ENCODE data around the gene TMCO5A. TPM values are rescaled to one million over a fixed set of nuclear protein-coding genes. Genes with fewer than 3 reads are reported as not detected.

TMCO5A gene
- total RNA-seq, 3 donors from 2014 or later = not detected

DNA sequence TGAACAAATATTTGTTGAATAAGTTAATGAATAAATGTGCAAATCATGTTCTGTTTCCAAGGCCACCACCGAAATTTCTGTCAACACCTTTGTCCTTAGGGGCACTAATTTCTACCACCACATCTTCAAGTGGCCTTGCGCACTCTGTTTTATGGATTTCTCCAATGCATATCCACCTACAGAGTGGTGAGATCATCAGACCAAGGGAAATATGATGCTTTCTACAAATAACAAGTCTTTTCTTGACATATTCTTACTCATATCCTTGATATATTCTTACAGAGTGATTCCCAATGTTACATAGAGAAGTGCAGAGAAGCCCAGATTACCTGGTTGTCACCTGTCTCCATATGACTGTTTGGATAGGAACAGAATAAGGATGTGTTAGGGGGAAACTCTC is 36.1 kb upstream of the TMCO5A start:
- no peak for ATAC-seq
- intact Hi-C loops (cut with DNase I, micrococcal nuclease) = no loop called here
- Histone ChIP-seq H3K9me3 (no peaks in the 10 kb centered on the region), H3K4me1 (ENCODE audit: low read depth) (peaks cover 12% of the 10 kb centered on the region), H3K36me3 (ENCODE audit: low read depth) (no peaks in the 10 kb centered on the region), H3K4me3 (no peak overlapping the region)
- TF ChIP-seq, protein P1, sequence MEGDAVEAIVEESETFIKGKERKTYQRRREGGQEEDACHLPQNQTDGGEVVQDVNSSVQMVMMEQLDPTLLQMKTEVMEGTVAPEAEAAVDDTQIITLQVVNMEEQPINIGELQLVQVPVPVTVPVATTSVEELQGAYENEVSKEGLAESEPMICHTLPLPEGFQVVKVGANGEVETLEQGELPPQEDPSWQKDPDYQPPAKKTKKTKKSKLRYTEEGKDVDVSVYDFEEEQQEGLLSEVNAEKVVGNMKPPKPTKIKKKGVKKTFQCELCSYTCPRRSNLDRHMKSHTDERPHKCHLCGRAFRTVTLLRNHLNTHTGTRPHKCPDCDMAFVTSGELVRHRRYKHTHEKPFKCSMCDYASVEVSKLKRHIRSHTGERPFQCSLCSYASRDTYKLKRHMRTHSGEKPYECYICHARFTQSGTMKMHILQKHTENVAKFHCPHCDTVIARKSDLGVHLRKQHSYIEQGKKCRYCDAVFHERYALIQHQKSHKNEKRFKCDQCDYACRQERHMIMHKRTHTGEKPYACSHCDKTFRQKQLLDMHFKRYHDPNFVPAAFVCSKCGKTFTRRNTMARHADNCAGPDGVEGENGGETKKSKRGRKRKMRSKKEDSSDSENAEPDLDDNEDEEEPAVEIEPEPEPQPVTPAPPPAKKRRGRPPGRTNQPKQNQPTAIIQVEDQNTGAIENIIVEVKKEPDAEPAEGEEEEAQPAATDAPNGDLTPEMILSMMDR (IDR thresholded peaks at IDR 0.05) = no peak
- DNase-seq = no peak

DNA sequence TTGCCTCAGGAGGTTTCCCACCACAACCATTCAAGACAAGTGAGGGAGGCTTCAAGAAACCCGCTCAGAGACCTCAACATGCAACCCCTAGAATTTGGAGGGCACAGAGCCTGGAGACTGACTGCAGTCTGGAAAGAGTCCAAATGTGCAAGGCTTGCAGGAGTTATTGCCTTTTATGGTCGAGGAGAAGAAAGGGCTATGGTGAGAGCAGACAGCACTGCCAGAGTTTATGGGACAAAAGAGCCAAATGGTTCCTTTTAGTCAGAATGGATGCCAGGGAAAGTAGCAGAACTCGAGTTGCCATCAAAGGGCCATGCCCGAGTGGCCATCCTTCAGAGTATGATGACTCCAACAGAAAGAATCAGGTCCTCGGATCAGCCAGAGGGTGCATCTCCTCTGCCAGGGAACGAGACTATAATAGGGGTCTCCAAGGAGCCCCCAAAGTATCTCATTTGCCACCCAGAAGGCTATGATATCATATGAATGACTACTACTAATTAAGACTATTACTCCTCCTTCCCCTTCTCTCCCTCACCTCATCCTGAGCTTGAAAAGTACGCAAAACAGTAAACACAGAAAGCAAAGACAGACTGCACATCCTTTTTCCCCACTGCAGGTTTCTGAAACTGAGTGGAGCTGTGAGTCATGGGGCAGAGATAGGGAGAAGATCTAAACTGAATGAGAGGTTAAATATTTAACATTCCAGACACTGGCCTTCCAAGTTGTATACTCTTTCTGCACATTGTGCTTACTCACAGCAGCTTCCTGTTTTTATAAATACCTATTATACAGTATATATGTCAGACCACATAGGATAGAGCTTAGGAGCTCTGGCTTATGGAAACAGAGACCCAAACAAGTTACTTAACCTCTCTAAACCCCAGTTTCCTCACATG is 33.9 kb upstream of the TMCO5A start:
- no peaks in the 10 kb centered on the region for H3K9me3 ChIP-seq
- DNase-seq (peak in 1 of 3 donors; percentile 7), ATAC-seq (peak; percentile 21)
- H3K36me3 ChIP-seq (ENCODE audit: low read depth) = no peaks in the 10 kb centered on the region
- peaks cover 12% of the 10 kb centered on the region for H3K4me1 ChIP-seq (ENCODE audit: low read depth)
- intact Hi-C loops (cut with DNase I, micrococcal nuclease) = no loop called here
- TF ChIP-seq, protein P1 (IDR thresholded peaks at IDR 0.05) = no peak
- H3K4me3 ChIP-seq = no peak overlapping the region

DNA sequence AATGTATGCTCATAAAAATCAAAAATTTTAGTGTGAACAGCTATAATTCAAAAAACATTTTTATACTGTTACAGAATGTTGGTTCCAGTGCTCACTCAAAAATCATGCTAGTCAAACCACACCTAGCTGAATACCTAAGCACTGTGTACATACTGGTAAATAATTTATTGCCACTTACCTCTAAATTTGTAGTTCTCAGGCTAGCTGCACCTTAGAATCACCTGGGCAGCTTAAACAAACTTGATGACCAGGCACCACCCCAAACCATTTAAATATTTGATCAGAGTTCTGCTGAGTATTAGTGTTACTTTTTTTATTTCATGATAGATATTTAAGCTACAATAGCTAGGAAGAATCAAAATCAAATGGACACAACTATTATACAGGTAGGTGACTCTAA is 32.3 kb upstream of the TMCO5A start:
- TF ChIP-seq, protein P1 (IDR thresholded peaks at IDR 0.05) = no peak
- Histone ChIP-seq H3K4me3 (no peak overlapping the region), H3K4me1 (ENCODE audit: low read depth) (peaks cover 12% of the 10 kb centered on the region), H3K9me3 (no peaks in the 10 kb centered on the region), H3K36me3 (ENCODE audit: low read depth) (no peaks in the 10 kb centered on the region)
- no peak for DNase-seq
- ATAC-seq = peak; percentile 81
- intact Hi-C loops (cut with DNase I, micrococcal nuclease) = no loop called here

DNA sequence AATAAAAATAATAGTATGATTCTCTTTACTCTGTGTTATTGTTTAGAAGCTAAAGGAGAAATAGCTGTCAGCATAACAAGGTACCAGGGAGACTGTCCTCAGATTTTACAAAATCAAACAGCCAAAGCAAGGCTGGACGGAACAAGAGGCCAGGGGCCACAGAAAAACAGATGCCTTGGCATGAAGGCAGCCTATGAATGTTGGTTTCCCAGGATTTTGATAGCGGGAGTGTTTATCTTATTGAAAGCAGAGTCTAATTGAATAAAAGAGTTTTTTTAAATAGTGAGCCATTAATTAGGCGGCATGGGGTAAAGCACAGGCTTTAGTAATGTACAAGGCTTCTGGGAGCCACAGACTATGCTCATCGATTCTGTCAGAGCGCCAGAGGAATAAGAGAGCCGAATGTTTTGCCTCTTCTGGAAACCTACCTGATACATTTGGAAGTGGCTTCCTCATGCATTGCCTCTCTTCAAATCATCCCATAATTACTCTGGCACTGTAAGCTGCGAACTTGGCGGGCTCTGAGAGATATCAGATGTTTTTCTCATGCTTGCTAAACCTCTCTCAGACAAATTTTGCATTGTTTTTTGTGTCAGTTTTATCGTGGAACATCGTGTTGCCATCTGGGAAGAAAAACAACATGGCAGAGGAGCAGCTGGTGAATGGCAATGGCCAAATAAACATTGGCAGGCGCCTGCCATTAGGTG is 30.4 kb upstream of the TMCO5A start:
- TF ChIP-seq, protein P1 (IDR thresholded peaks at IDR 0.05) = no peak
- peaks cover 12% of the 10 kb centered on the region for H3K4me1 ChIP-seq (ENCODE audit: low read depth)
- intact Hi-C loops (cut with DNase I, micrococcal nuclease) = no loop called here
- no peak overlapping the region for H3K4me3 ChIP-seq
- H3K36me3 ChIP-seq (ENCODE audit: low read depth) = no peaks in the 10 kb centered on the region
- no peaks in the 10 kb centered on the region for H3K9me3 ChIP-seq
- DNase-seq (no peak), ATAC-seq (no peak)

DNA sequence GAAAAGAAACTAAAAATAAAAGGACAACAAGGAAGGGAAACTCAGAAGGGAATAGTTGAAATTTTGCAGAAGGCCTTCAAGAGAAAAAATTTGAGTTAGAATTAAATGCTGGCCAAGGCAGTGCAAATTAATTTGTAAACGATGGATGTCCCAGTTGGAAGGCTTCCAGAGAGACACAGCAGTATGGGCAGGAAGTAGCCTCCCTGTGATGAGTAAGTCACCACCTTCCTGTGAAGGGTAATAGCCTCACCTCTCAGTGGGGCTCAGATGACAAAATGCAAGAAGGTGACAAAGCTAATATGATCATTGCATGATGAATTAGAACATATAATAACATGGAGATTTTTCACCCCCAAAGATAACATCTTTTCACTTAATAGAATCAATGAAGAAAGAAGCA is 27.3 kb upstream of the TMCO5A start:
- no peaks in the 10 kb centered on the region for H3K36me3 ChIP-seq (ENCODE audit: low read depth)
- H3K9me3 ChIP-seq = no peaks in the 10 kb centered on the region
- ATAC-seq = no peak
- intact Hi-C loops (cut with DNase I, micrococcal nuclease) = no loop called here
- DNase-seq = no peak
- H3K4me1 ChIP-seq (ENCODE audit: low read depth) = no peaks in the 10 kb centered on the region
- TF ChIP-seq, protein P1 (IDR thresholded peaks at IDR 0.05) = no peak
- H3K4me3 ChIP-seq = no peak overlapping the region

All from mucosa of descending colon (tissue), 3 donors.